ENCODE data around the gene NRIP2.

Gene NRIP2

GRCh38 chr12:2804393-2805142, 30.3 kb downstream of the NRIP2 start:
- FAIRE-seq: no peak

GRCh38 chr12:2803635-2804392, 31.0 kb downstream of the NRIP2 start:
- FAIRE-seq: no peak

DNA sequence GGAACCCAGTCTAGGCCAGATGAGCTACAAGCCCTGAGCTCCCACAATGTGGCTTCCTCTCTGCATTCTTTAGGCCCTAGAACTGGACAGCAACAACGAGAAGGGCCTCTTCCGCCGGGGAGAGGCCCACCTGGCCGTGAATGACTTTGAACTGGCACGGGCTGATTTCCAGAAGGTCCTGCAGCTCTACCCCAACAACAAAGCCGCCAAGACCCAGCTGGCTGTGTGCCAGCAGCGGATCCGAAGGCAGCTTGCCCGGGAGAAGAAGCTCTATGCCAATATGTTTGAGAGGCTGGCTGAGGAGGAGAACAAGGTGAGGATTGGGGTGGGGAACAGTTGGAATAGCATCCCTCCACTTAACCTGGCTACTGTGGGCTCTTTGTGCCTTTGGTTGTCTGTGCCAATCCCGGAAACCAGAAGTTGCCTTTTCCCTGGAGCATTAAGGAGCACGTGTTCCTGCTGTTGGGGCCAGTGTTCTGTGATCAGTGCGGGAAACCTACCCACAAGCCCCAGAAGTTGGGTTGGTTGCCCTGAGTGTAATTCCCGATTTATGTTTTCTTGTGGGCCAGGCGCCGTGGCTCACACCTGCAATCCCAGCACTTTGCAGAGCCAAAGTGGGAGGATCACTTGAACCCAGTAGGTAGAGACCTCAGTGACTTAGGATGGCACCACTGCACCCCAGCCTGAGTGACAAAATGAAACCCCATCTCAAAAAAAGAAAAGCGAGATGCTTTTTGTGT, 33.6 kb downstream of the NRIP2 start:
- FAIRE-seq: no peak

DNA sequence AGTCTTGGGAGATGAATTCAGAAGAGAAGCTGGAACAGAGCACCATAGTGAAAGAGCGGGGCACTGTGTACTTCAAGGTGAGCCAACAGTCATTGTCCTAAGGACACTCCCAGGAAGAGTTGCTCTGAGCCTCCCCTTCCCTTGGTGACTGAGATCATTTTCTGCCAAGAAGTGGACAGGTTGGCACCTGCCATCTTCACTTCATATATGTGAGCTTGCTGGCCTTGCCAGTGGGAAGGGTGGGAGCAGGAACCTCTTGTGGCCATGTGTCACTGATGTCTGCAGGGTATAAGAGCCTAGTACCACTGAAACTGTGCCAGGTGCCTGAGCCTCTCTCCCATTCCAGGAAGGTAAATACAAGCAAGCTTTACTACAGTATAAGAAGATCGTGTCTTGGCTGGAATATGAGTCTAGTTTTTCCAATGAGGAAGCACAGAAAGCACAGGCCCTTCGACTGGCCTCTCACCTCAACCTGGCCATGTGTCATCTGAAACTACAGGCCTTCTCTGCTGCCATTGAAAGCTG, 34.7 kb downstream of the NRIP2 start:
- no peak for FAIRE-seq

- no peak for FAIRE-seq
These were observed 37.0 kb downstream of the NRIP2 start for GRCh38 chr12:2797721-2798418.

DNA sequence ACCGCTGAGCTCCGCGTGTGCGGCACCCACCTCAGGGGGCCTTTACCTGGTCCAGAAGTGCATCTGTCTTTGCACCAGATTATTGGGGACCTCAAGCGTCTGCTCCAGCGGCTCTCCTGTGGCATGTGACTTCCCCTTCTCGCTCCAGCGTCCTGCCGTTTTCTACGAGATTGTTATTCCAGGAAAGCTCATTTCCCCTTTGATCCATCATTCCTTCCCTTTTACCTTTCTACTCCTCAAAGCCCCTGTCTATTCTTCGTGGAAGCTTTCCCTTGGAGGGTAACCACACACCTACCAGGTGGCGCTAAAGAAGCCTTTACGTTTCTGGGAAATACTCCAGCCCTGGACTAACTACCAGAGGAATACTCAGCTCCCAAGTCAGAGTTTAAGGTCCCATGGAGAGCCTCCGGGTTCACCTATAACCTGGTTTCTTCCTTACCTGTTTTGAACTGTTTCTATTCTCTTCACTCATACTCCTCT, 38.6 kb downstream of the NRIP2 start:
- no peak for FAIRE-seq

- FAIRE-seq: no peak
These were observed 39.3 kb downstream of the NRIP2 start for GRCh38 chr12:2795291-2796186.

DNA sequence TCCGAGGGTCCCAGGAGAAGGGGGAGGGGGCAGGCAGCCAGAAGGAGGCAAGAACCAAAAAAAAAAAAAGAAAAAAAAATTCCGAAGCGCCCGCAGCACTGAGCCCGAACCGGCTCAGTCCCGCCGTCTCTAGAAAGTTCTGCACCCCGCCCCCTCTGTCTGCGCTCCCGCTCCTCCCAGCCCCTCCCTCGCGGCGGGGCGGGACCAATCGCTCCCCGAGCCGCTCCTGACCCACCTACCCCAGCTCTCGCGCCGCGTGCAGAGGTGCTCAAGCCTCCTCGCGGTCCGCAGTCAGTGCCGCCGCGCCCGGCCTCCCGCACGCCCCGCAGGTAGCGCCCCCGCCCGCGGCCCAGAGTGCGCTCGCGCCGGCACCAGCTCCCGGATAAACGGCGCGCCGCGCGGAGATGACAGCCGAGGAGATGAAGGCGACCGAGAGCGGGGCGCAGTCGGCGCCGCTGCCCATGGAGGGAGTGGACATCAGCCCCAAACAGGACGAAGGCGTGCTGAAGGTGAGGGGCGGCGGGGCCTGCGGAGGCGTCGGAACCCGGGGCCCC, 40.0 kb downstream of the NRIP2 start, which contains the start of gene FKBP4:
TSS of gene FKBP4 (plus strand) at position 235 of the 554 bp plus-strand sequence. CDS start at position 405, 170 bp downstream.
- FAIRE-seq: no peak

DNA sequence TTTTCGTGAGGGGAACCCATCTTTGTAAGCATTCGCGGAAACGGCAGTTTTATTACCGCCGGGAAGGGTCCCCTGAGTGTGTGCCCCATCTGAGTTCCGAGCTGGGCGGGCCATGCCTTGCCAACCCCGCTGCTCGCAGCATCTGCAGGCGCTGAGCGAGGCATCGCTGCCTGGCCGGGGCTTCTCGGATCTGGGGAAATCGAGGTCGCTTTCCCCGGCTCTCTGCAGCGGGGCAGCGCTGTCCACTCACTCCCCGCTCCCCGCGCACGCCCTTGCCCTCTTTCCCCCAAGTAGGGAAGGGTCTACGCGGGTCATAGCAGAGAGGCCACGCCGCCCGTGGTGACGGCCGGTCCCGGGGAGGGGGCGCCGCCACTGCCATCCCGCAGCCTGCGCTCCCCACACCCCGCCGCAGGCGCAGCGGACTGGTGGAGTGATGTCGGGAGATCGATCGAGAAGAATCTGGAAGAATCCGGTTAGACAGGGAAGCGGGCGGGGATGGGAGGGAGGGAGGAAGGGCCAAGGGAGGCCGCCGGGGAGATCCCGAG, 40.6 kb downstream of the NRIP2 start:
- no peak for FAIRE-seq

DNA sequence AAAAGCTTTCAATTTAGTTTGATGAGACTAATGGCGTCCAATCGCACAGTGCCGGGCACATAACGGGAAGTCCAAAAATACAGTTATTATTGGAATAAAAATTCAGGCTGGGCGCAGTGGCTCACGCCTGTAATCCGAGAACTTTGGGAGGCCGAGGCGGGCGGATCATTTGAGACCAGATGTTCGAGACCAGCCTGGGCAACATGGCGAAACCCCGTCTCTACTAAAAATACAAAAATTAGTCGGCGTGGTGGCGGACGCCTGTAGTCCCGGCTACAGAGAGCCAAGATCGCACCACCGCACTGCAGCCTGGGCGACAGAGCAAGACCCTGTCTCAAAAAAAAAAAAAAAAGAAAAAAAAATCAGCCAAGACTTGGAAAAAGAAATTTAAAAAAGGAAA, 41.3 kb downstream of the NRIP2 start:
- FAIRE-seq: no peak

- FAIRE-seq: no peak
These were observed 41.9 kb downstream of the NRIP2 start for GRCh38 chr12:2792671-2793500.

GRCh38 chr12:2791089-2791488, 43.7 kb downstream of the NRIP2 start:
- FAIRE-seq: no peak

DNA sequence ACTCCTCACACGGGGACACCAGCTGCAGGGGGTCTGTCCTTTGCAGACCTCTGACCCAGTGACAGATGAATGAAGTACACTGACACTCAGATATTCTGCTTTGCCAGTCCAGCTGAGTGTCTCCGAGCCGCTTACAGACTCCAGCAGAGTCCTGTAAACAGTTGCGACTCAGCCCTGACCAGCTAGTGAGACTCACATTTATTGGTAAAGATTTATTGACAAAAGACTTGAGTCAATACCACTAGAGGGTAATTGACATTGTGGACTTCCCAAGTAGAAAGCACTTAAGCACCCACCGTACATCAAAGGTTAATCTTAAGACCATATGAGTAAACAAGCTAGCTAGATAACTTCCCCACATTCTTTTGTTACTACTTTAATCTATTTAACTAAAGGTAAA, 49.8 kb downstream of the NRIP2 start:
- no peak for FAIRE-seq

DNA sequence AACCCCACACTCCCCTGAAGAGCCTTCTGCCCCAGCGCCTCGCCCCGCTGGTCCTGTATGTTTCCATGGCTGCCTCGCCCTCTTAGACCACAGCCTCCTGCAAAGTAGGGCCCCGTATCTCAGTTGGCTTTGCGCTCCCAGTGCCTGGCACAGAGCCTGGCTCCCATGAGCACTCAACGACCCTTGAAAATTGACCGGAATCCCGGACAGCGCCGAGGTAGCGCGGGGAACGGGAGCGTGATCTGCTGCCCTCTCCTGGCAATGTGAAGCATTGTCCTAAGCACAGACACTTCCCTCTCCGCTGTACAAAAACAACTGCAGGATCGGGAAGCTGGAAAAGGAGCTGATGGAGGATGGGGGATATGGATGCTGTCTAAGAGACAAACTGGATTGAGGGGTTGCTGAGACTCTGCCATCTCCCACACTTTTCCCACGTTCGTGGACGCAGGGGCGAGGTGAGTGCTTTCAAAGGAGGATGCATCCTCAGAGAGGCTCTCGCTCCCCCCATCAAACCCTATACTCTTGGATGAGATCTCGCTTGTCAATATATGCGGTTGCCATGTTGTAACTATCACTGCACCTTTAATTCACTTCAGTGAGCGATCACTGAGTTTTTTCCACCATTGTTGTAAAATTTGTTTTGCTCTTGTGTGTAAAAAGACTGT, 50.8 kb downstream of the NRIP2 start:
- no peak for FAIRE-seq

- FAIRE-seq: no peak
These were observed 55.6 kb downstream of the NRIP2 start for GRCh38 chr12:2779281-2779680.

DNA sequence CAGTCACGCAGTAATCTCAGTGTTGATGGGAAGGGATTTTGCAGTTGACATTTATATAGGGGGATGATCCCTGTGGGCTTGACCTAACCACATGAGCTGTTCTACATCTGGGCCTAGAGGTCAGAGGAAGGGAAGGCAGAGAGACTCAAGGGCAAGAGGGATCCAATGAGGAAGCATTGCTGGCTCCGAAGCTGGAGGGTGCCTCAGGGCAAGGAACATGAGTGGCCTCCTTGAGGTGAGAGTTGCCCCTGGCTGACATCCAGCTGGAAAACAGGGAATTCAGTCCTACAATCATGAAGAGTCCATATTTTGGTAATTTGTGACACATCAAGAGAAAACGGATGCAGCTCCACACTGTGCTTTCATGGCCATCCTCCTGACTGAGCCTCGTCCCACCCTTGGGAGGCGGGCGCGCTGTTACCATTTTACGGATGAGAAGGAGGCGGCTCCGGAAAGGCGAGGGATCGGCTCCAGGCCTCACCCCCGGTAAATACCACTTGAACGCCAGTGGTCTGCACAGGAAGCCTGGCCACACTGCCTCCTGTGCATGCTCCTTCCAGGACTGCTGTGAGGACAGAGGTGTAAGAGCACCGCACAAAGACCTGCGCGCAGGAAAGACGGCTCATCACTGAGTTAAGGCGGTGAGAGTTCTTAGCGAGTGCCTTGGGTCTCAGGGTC, 58.6 kb downstream of the NRIP2 start:
- FAIRE-seq: no peak

DNA sequence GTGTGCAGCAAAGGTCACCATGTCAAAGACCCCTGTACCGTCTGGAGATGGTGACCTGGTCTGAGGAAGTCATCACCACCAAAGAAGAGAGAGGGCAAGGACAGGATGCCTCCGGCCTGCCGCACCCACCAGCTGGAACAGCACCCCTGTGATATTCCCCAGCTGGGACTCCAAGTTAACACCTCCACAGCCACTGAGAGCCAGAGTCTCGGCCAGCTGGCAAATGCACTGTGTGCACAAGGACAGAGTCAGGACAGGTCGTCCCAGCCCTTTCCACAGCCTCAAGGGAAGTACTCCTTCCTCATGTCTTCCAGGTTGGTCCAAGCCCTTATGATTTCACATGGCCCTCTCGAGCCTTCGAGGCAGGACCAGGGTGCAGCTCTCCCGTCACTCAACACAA, 59.4 kb downstream of the NRIP2 start:
- no peak for FAIRE-seq

All from islet of Langerhans (tissue), 1 donor.